ENCODE results near the gene MEGF6.
A peak's percentile ranks its signal among the peaks of the same experiment; 100 is the strongest.

Gene MEGF6

DNA sequence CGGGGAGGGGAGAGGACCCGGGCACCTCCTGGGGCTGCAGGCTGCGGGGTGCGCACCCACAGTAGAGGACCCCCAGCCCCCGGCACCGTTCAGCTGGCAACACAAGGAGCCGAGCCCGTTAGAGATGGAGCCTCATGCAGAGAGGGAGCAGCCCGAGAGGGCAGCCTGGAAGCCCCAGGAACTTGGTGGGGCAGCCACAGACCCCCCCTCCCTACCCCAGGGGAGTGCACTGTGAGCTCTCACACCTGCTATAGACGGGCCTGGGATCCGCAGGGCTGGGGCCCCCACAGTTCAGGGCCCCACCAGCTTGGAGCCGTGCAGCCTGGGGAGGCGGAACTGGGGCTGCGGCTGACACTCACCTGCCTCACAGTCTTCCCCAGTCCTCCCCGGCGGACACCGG lies 109.9 kb downstream of the MEGF6 start:
- DNase-seq: no peak

GRCh38 chr1:3500265-3500835 lies 111.0 kb downstream of the MEGF6 start:
- DNase-seq: no peak

DNA sequence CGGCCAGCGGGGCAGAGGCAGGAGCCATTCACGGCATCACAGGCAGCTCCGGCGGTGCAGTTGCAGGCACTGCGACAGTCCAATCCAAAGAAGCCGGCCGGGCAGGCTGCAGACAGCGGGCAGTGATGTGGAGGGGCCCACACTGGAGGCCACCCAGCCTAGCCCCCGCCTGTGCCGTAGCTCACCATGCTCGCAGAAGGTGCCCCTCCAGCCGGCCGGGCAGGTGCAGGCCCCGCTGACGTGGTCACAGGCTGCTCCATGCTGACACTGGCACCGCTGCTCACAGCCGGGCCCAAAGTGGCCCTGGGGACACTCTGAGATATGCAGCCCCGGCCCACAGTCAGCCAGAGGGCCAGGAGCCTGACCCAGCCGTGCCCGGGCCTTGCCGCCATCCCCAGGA lies 111.7 kb downstream of the MEGF6 start:
- no peak for DNase-seq

DNA sequence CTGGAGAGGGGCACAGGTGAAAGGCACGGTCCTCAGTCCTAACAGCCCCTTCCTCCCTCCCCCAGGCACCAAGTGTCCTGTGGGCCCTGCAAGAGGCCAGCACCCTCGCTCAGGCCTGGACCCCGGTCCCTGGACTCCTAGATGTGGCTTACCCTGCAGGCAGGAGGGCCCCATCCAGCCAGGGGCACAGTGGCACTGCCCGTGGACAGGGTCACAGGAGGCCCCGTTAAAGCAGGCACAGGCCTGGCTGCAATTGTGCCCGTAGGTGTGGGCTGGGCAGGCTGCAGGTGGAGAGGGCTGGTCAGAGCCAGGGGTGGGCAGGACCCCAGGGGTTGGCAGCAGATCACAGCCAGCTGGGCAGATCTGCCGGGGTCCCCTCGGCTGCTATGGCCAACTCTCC lies 112.3 kb downstream of the MEGF6 start:
- DNase-seq: no peak

DNA sequence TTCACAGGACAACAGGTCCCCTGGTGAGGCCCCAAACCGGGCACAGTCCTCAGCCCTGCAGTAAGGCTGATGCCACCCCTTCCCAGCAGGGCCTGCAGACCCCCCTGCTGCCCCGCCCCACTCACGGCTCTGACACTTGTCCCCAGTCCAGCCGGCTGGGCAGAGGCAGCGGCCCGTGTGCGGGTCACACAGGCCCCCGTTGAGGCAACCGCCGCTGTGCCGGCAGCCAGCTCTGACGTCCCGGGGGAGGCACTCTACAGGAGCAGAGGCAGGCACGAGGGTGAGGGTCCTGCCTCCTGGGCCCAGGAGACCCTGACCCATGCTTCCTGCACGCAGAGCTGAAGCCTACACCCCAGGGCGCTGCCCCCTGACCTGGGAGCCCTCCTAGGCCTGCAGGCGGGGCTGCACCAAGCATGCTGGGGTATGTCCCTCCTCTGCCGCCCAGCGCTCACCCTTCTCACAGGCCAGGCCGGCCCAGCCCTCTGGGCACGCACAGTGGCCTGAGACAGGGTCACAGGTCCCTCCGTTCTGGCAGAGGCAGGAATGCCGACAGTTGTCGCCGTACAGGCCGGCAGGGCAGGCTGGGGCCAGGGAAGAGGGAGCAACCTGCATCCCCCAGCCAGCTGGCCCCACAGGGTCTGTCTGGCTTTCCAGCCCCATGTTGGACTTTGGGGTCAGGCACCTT lies 112.9 kb downstream of the MEGF6 start:
- DNase-seq: no peak

DNA sequence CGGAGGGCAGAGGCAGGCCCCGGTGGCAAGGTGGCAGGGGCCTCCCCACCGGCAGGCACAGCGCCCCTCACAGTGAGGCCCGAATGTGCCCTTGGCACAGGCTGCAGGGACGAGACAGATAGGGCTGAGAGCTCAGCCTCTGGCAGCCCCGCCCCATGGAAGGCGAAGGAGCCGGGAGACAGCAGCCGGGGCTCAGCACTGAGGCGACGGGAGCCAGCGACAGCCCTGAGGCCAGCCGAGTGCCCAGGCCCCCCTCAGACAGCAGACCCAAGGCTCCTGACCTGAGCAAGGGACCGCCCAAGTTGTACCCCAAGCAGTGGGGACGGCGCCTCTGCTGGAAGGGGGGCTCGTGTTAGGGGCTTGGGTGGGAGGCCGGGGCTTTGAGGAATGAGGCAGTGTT lies 113.8 kb downstream of the MEGF6 start:
- DNase-seq: no peak

DNA sequence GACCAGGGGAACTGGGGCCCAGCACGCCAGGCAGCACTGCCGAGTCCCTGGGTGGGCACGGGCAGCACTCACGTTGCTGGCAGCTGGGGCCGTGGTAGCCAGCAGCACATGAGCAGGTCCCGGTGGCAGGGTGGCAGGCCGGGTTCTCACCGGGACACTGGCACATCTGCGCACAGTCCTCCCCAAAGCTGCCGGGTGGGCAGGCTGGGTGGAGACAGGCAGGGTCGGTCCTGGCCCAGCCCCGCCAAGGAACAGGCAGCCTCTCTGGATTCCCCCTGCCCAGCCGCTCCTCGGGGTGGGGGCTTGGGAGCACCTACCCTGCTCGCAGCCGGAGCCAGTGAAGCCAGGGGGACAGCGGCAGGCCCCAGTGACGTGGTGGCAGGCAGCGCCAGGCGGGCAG lies 114.4 kb downstream of the MEGF6 start:
- DNase-seq: no peak

DNA sequence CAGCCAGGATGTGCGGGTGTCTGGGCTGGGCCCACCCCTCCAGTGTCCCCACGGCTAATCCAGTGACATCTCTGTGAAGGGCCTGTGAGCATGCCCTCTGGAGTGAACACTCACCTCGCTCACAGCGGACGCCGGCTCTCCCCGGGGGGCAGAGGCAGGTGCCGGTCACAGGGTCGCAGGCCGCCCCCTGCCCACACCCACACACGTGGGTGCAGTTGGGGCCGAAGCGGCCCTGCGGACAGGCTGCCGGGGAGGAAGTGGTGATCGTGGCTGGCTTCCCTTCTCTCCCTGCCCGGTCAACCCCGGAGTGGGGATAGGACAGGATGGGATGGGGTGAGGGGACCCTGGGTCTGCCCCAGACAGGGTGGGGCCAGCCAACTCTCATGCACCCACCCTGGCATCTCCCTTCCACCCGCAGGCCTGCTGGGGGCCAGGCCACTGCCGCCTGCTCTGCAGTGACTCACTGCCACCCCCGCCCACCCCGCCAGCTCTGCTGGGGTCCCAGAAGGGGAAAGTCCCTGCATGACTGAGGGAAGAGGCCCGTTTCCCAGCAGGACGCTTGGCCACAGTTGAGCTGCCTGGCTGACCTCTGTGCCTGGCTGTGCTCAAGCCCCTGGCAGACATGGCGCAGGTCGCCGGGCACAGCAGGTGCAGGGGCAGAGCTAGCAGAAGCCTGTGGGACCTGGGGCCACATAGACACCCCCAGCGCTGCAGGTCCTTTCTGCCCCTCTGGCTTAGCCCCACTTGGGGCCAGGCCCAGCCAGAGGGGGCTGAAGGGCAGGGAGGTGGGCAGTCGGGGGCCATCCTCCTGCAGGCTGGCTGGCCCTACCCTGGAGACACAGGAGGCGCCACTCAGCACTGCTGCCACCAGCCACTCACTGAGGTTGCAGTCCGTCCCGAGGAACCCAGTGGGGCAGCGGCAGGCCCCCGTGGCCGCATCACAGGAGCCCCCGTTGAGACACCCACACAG lies 115.2 kb downstream of the MEGF6 start:
- DNase-seq: no peak

DNA sequence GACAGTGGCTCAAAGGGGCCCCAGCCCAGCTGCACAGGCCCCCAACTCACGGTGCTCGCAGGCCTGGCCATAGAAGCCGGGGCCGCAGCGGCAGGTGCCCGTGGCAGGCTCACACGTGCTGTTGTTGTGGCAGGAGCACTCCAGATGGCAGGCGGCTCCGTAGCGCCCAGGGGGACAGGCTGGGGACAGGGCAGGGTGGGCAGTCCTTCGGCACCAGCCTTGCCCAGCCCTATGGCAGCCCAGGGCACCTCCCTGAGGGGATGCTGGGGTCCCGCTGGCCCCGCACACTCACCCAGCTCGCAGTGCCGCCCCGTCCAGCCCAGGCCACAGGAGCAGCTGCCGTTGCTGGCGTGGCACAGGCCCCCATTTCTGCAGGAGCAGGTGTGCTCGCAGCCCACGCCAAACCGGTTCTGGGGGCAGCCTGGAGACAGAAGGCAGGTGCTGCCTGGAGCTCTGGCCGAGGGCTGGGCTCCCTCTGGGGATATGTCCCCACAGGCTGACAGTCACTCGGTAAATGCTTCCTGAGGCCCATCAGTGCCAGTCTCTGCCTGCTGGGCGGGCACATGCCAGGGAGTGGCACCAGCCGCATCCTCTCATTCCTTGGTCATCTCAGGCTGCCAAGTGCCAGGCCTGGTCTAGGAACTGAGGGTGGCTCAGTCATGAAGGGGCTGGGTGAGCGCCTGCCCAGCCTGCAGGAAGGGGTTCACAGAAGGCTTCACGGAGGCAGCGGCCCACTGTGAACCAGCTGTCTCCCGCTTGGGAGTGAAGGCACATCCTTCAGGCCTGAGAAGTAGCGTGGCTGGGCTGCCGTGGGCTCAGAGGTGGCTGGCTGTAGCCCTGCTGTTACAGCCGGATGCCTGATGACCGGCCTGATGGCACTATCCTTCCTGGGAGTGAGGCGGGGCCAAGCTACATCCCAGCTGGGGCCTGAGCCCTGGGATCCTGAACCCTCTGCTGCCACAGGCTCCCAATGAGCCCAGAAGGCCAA lies 116.7 kb downstream of the MEGF6 start:
- DNase-seq: no peak

DNA sequence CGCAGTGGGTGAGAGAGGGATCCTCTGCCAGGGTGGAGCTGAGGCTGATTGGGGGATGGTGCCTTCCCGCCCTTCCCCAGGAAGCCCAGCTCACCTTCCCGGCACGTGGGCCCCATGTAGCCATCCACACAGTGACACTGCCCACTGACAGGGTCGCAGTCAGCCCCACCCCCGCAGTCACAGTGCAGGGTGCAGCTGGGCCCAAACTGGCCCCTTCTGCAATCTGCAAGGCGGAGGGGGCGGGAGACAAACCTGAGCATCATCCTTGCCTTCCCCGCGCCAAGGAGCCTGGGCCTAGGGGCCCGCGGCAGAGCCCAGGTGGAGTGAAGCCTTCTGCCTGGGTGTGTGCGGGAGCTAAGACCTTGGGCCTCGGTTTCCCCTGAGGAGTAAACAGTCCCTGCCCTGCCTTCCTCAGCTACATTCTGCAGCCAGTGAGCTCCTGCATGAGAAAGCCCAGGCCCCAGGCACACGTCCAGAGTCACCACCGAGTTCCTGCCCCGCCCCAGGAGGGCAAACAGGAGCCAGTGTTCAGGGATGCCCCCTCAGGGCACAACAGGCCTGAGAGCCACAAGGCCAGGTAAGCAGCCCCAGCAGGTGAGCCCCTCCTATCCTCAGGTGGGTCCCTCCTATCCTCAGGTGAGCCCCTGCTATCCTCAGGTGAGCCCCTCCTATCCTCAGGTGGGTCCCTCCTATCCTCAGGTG lies 118.6 kb downstream of the MEGF6 start:
- no peak for DNase-seq

- peak; percentile 89 for DNase-seq
Observed at GRCh38 chr1:3491291-3492246, 119.7 kb downstream of the MEGF6 start.

DNA sequence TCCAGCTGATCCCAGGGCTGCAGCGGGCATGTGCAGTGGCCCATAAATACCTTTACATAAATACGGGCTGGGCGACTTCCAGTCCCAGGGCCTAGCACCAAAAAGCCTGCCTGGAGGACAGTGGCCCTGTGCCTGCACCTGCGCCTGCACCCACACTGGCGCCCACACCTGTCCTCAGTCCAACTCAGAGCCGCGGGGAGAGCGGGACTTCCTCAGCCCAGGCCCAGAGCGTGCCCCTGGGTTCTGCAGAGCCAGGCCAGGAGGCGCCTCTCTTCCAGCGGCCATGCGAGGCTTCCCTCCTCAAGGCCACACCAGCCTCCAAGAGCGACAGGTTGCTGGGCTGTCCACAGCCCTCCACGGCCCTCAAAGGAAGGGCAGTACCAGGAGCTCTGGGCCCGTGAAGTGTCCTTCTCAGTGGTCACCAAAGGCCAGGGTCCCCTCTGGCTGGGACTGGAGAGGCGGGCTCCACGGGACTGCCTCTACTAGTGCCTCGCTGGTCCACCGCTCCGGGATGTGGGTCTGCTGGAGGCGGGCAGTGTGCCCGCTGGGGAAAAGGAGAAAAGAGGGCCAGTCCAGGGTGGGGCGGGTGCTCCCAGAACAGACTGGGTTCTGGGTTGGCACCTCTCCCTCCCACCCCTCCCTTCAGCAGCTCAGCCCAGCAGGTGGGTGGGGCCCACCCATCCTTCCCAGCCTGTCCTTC lies 121.1 kb downstream of the MEGF6 start:
- DNase-seq: no peak

DNA sequence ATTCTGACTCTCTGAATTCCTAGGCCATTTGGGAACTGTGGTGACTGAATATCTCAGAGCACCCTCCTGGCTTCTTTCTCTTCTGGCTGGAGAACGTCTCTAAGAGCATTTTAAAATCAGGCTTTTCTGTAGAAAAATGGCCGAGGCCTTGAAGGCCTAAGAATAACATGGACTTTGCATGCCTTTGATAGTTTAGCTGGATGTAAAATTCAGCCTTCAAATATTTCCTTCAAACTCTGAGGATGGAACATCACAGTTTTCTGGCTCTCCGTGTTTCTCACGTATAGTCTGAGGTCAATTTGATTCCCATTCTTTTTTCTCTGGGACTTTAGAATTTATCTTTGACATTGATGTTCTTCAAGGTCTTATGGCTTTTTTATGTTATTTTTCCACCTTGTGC lies 122.9 kb downstream of the MEGF6 start:
- DNase-seq: no peak

GRCh38 chr1:3485016-3485415 lies 126.3 kb downstream of the MEGF6 start:
- no peak for DNase-seq

DNA sequence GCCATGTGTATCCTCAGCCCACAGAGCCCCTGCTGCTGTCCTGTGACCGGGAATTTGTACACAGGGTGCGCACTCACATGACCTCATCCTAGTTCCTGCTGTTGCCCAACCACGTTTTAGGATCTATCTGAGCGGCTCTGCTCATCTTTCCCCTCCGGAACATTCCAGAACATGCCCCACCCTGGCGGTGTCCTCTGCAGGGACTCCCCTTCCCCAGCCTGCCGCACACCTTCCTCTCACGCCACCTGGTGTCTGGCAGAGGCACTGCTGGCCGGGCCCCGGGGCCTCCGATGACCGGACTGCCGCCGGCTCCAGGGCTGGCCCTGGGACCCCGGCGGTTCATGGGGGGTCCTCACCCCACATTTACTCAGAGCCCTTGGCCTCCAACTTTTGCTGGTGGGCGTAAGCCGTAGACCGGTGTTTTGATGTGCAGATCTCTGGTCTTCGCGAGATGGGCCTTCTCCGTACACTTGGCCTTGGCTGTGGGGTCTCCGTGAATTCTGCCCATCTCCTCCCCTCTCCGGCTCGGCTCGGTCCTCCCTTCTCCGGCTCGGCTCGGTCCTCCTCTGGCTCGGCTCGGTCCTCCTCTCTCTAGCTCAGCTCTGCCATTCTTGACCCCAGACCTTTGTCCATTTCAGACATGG lies 127.4 kb downstream of the MEGF6 start:
- DNase-seq: peak; percentile 62

GRCh38 chr1:3483380-3483779 lies 127.9 kb downstream of the MEGF6 start:
- DNase-seq: no peak

DNA sequence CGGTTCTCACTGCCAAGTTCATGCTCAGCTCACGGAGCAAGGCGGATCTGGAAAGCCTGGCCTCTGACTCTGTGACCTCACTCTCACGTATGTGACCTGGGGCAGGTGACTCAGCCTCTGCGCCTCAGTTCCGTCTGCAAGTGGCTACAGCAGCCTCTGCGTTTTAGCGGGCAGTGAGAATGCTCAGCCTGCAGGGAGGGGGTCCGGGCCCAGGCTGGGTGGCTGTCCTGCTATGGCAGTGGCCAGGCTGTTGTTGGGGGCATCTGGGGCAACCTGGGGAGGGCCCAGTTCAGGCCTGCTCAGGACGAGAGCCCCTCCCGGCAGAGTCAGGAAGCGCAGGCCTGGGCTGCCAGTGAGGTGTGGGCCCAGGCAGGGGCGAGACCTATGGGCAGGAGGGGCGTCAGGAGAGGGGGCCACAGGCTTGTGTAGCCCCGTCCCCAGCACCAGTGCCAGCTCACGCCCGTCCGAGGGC lies 128.9 kb downstream of the MEGF6 start:
- no peak for DNase-seq

GRCh38 chr1:3481836-3482375 lies 129.4 kb downstream of the MEGF6 start:
- DNase-seq: no peak

DNA sequence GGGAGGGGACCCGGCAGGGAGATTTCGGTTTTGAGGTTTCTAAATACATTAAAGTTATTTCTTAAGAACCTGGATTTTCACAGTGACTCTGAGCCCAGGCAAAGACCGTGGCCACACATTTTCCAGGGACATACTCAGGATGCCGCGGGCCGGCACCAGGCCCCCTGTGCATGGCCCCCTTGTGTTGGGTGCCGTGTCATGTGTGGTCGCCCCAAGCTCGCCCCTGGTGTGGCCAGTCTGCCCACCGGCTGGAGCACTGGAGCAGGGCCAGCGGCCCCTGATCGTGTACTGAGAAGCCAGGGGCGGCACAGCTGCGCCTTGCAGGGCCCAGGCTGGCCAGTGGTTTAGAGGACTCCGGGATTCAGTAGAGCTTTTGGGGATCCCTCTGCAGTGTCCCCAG lies 130.3 kb downstream of the MEGF6 start:
- no peak for DNase-seq

Data from retina (tissue), 1 donor.